Measurements from ENCODE around the gene NFE2L3.

GRCh38 chr7:26202019-26202990 lies 50.3 kb downstream of the NFE2L3 start:
- no peak for TF ChIP-seq CTCF (IDR thresholded peaks at IDR 0.05; ENCODE audit: low read depth, low read length)
- no peak for TF ChIP-seq EZH2phosphoT487 (IDR thresholded peaks at IDR 0.05; ENCODE audit: low read depth)

Data from OCI-LY3 (cell line).